ENCODE data around the gene NCAPD2. TPM values are rescaled to one million over a fixed set of nuclear protein-coding genes. Genes with fewer than 3 reads are reported as not detected.

NCAPD2 gene
- total RNA-seq, 1 donor from 2014 or later, result 113 TPM

- no peaks in the 10 kb centered on the region for H3K27me3 ChIP-seq
- TF ChIP-seq CTCF (IDR thresholded peaks at IDR 0.05) (no peak), EZH2phosphoT487 (IDR thresholded peaks at IDR 0.05) (no peak), EZH2 (IDR thresholded peaks at IDR 0.05) (no peak)
- H4K20me1 ChIP-seq (ENCODE audit: low read depth), result peaks cover 21% of the 10 kb centered on the region
- peaks cover 14% of the 10 kb centered on the region for H3K79me2 ChIP-seq (ENCODE audit: low read depth)
- H3F3A ChIP-seq (ENCODE audit: low read depth), result no peaks in the 10 kb centered on the region
- H3K36me3 ChIP-seq, result no peaks in the 10 kb centered on the region
- H3K36me3 Mint-ChIP-seq, result peaks cover 31% of the 10 kb centered on the region
- no peak overlapping the region for H3K9ac ChIP-seq
- H2AFZ ChIP-seq (replicated peaks), result no peak overlapping the region
- H3K27ac Mint-ChIP-seq, result no peak overlapping the region
- H3K4me1 ChIP-seq, result no peaks in the 10 kb centered on the region
- H3K27me3 Mint-ChIP-seq (ENCODE audit: insufficient read depth, low read depth), result peaks cover 13% of the 10 kb centered on the region
- H3K4me3 ChIP-seq, result no peak overlapping the region
- DNase-seq (ENCODE audit: low spot score), result no peak
- peaks cover 3% of the 10 kb centered on the region for H3K4me1 Mint-ChIP-seq
- no peaks in the 10 kb centered on the region for H3K9me3 Mint-ChIP-seq
- H3K9me3 ChIP-seq (ENCODE audit: low read depth), result no peaks in the 10 kb centered on the region
- no peak overlapping the region for H3K4me3 Mint-ChIP-seq
- no peak overlapping the region for H3K27ac ChIP-seq
- no peak overlapping the region for H3K4me2 ChIP-seq
Observed at GRCh38 chr12:6547566-6547965, 53.7 kb downstream of the NCAPD2 start.

- Mint-ChIP-seq H3K27me3 (ENCODE audit: insufficient read depth, low read depth) (peaks cover 13% of the 10 kb centered on the region), H3K36me3 (peaks cover 31% of the 10 kb centered on the region), H3K4me3 (no peak overlapping the region), H3K4me1 (peaks cover 7% of the 10 kb centered on the region), H3K9me3 (no peaks in the 10 kb centered on the region), H3K27ac (peak overlapping the region; percentile 6)
- H3K79me2 ChIP-seq (ENCODE audit: low read depth), result peaks cover 18% of the 10 kb centered on the region
- H3K9ac ChIP-seq, result no peak overlapping the region
- no peak for TF ChIP-seq EZH2phosphoT487 (IDR thresholded peaks at IDR 0.05)
- TF ChIP-seq CTCF (IDR thresholded peaks at IDR 0.05), result no peak
- TF ChIP-seq EZH2 (IDR thresholded peaks at IDR 0.05), result no peak
- no peaks in the 10 kb centered on the region for H3K4me1 ChIP-seq
- no peak overlapping the region for H2AFZ ChIP-seq (replicated peaks)
- no peaks in the 10 kb centered on the region for H3K27me3 ChIP-seq
- no peak overlapping the region for H3K4me2 ChIP-seq
- no peak overlapping the region for H3K4me3 ChIP-seq
- no peaks in the 10 kb centered on the region for H3F3A ChIP-seq (ENCODE audit: low read depth)
- H3K9me3 ChIP-seq (ENCODE audit: low read depth), result no peaks in the 10 kb centered on the region
- no peak for DNase-seq (ENCODE audit: low spot score)
- H4K20me1 ChIP-seq (ENCODE audit: low read depth), result peaks cover 25% of the 10 kb centered on the region
- no peak overlapping the region for H3K27ac ChIP-seq
- H3K36me3 ChIP-seq, result no peaks in the 10 kb centered on the region
Observed at GRCh38 chr12:6547987-6548386, 54.1 kb downstream of the NCAPD2 start.

- Mint-ChIP-seq H3K27ac (no peak overlapping the region), H3K4me1 (peaks cover 10% of the 10 kb centered on the region), H3K9me3 (no peaks in the 10 kb centered on the region), H3K36me3 (peaks cover 31% of the 10 kb centered on the region), H3K27me3 (ENCODE audit: insufficient read depth, low read depth) (peaks cover 13% of the 10 kb centered on the region), H3K4me3 (no peak overlapping the region)
- TF ChIP-seq EZH2 (IDR thresholded peaks at IDR 0.05), result no peak
- Histone ChIP-seq H3K4me1 (peaks cover under 1% of the 10 kb centered on the region), H3K36me3 (no peaks in the 10 kb centered on the region), H3K27ac (no peak overlapping the region), H3K4me3 (no peak overlapping the region), H2AFZ (replicated peaks) (no peak overlapping the region), H3K9me3 (ENCODE audit: low read depth) (no peaks in the 10 kb centered on the region), H3K27me3 (no peaks in the 10 kb centered on the region), H3K4me2 (no peak overlapping the region), H3F3A (ENCODE audit: low read depth) (no peaks in the 10 kb centered on the region), H4K20me1 (ENCODE audit: low read depth) (peaks cover 31% of the 10 kb centered on the region), H3K9ac (no peak overlapping the region), H3K79me2 (ENCODE audit: low read depth) (peaks cover 24% of the 10 kb centered on the region)
- no peak for DNase-seq (ENCODE audit: low spot score)
Observed at GRCh38 chr12:6548556-6548955, 54.7 kb downstream of the NCAPD2 start.

- Mint-ChIP-seq H3K9me3 (no peaks in the 10 kb centered on the region), H3K27ac (peak overlapping the region; percentile 5), H3K27me3 (ENCODE audit: insufficient read depth, low read depth) (peaks cover 13% of the 10 kb centered on the region), H3K4me3 (no peak overlapping the region), H3K36me3 (peaks cover 31% of the 10 kb centered on the region), H3K4me1 (peaks cover 15% of the 10 kb centered on the region)
- Histone ChIP-seq H4K20me1 (ENCODE audit: low read depth) (peaks cover 35% of the 10 kb centered on the region), H3K27me3 (no peaks in the 10 kb centered on the region), H3K79me2 (ENCODE audit: low read depth) (peaks cover 29% of the 10 kb centered on the region), H3K27ac (no peak overlapping the region), H3F3A (ENCODE audit: low read depth) (peaks cover under 1% of the 10 kb centered on the region), H3K9ac (no peak overlapping the region), H3K4me3 (no peak overlapping the region), H3K36me3 (no peaks in the 10 kb centered on the region), H3K4me1 (peaks cover 4% of the 10 kb centered on the region), H2AFZ (replicated peaks) (no peak overlapping the region), H3K9me3 (ENCODE audit: low read depth) (no peaks in the 10 kb centered on the region), H3K4me2 (no peak overlapping the region)
- TF ChIP-seq EZH2phosphoT487 (IDR thresholded peaks at IDR 0.05) (no peak), EZH2 (IDR thresholded peaks at IDR 0.05) (no peak), CTCF (IDR thresholded peaks at IDR 0.05) (no peak)
- no peak for DNase-seq (ENCODE audit: low spot score)
Observed at GRCh38 chr12:6548966-6549683, 55.2 kb downstream of the NCAPD2 start.

Data from neural progenitor cell (in vitro differentiated cells).